GM19438 (cell line): ENCODE measurements around the gene HSPG2.

ENCODE experiments used
- ATAC-seq: cut with Tn5 transposase; IDR thresholded peaks from one replicate; pipeline ENCODE4 v1.9.1; 2021; ENCODE audit warnings: low read depth; ENCODE audit not compliant: unreplicated experiment

The HSPG2 gene

DNA sequence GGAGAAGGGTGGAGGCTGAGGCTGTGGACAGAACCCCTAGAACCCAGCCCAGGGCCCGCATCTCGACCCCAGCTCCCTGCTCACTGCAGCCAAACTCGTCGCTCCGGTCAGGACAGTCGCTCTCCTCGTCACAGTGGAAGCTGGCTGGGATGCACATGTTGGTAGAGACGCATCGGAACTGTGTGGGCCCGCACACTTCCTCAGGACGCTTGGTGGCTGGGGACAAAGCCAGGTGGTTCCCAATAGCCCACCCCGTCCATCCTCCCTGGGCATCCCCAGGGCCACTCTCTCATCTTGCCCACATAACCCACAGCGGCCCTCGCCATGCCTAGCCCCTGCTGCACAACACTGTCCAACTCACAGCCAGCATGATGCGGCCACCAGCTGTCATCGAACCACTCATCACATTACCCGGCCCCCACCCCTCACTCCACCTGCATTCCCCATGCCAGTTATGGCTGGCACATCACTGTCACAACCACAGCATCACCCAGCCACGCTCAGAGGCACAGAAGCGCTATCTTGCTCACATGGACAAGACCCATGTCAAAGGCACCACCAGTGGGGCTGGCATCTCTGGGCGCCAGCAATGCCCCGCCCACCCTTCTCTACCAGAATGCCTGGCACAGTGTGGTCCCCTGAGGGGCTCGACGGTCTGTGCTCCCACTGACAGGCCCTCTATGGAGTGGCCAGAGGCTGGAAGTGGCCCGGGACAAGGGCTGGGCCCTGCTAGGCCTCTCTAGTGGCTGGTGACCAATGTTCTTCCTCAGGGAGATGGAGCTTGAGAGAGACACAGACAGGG, 51.7 kb downstream of the HSPG2 start:
- no peak for ATAC-seq

DNA sequence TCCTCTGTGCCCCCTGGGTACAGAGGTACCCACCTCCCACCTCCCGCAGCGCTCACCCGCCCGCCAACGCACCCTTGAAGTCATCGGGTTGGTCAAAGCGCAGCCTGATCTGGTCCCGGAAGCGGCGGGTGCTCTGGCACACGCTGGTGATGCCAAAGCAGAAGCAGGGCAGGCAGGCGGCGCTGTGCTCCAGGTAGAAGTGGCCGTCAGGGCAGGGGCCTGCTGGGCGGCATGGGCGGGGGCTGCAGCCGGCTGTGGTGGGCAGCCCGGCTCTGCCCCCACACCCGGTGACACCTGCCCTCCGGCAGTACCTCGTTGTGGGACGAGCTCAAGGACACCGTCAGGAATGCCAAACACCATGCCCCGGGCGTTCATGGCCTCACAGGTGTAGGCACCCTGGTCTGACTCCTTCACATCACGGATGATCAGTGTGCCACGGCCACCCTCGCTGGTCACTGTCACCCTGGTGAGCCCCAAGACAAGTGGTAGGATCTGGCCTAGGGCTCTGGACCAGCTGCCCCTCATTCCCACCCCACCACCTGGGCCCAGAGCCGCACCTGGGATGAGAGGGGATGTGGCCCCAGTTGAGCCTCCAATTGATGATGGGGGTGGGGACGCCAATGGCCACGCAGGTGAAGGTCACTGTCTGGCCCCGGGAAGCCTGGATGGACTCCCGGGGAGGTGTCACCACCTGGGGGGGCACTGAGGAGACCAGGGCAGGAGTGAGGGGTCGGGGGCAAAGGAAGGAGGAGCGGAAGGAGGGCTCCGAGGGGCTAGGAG, 52.5 kb downstream of the HSPG2 start:
- ATAC-seq = no peak

DNA sequence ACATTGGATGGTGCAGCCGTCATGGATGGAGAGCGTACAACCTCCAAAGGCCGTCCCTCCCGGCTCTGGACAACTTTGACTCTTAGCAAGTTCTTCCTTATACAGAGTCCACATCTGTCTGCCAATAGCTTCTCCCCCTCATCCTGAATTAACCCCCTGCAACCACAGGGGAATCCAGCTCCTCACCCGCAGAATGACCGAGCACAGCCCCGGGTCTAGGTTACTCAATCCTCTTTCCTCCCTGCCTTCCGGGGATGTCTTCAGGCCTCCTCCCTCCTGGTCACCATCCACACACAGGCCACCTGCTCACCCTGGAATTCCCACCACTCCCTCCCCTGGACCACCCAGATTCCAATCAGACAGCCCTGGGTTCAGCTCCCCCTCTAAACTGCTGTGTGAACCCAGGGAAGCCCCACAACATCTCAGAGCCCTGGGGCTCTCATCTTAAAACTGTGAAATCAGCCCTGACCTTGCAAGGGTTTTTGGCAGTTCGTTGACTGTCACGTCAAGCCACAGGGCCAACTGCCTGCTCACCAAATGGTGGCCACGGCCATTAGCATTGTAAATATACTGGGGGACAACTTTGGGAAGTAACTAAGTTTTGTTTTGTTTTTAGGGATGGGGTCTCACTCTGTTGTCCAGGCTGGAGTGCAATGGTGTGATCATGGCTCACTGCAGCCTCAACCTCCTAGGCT, 54.2 kb downstream of the HSPG2 start:
- no peak for ATAC-seq

DNA sequence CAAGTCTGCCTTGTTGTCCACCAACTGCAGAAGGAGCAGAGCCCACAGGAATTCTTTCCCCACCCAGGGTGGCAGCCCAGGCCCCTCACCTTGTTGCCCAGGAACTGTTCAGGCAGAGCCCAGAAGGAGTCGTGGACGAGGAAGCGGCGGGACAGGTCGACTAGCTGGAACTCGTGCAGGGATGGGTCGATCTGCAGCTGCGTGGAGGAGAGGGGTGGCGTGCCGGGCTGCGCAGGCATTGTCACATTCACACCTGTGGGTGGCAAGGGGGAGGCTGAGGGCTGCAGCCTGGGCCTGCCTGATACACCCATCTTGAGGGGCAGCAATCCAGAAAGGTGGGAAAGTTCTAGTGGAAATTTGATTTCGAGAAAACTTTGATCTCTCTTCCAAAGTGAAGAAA, 55.9 kb downstream of the HSPG2 start:
- no peak for ATAC-seq

DNA sequence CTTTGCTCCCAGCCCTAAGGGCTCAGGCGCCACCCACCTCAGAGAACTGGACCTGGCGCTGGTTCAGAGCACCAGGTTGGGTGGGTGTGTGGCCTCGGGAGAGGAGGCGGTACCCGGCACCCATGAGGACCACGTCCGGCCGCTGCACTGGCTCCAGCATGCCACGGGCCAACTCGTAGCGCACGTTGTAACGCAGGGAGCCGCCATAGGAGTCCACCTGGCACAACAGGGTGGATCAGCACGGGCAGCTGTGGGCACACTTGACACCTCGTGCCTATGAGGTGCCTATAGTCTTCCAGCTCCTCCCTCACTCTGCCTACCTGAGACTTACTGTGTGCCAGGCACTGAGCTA, 56.5 kb downstream of the HSPG2 start:
- no peak for ATAC-seq

DNA sequence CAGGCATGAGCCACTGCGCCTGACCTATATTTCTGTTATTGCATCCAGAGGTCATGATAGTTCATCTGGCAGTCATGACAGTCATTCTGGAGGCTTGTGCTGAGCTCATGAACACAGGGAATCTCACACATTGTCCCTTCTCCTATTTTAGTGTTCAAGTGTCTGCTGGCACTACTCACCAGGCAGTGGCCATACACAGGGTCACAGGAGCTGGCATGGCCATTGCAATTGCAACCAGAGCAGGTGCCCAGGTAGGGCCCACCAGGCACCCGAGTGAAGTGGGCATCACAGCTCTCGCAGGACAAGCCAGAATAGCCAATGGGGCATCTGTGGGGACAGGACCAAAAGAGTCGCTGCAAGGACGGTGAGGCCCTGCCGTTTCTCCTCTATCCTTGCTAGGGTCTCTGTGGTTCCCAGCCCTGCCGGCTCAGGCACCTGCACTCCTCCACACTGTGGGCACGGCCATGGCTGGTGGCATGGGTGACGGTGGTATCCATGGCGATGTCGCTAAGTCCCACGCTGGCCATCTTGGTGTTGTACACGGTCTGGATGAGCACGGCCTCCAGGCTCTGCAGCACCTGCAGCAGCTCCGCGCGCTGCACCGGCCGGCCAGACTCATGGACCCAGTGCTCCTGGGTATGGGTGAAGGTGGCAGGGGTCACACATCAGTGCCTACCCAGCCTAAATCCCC, 57.0 kb downstream of the HSPG2 start:
- ATAC-seq = no peak

DNA sequence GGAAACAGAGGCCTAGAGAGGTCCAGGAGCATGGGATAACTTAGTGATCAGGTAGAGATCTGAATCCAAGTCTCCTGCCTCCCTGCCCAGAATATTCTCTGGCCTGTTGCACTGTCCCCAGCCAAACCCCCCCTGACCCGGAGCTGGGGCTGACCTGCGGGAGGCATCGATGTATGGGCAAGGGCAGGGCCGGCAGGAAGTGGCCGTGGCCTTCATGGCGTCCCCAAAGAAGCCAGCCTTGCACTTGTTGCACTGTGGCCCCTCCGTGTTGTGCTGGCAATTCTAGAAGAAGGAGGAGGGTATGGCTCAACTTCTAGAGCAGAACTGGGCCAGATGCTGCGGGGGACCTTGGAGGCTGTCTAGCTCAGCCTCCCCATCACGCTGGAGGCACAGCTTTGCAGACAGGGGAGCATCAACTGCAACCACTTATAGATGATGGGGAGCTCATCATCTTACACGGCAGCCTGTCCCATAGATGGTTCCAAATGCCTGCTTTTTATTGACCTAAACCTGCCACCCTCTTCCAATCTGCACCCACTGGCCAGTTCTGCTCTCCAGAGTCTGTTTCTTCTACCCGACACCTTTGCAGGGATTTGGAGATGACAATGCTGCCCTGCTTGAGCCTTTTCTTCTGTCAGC, 58.2 kb downstream of the HSPG2 start:
- no peak for ATAC-seq

DNA sequence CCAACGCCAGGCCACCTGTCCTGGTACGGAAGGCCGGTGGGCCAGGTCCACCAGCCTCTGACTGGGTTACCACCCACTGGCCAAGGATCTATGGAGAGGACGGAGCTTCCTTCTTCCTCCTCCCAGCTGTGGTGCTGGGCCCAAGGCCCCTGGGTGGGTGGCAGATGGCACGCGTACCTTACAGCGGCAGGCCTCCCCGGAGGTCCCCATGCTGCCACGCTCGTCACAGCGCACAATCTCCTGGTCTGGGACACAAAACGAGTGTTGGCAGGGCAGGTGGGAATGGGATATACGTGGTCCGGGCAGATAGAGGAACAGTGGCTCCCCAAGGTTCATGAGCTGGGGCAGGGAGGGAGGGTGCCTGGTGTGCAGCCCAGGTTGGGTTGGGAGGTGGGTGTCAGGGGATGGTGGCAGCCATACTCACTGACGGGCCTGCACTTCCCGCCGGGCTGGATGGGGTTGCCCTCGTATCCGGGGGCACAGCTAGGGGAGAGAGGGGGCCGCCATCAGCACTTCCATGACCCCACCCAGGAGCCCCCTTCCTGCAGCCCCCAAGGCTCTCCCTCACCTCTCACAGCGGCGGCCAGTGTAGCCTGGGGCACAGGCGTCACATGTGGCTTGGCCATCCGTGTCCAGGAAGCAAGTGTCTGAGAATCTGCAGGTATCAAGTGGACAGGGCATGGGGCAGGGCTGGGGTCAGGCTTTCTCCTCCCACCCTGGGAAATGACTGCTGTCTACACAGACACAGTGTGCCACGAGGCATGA, 58.9 kb downstream of the HSPG2 start:
- ATAC-seq = no peak

DNA sequence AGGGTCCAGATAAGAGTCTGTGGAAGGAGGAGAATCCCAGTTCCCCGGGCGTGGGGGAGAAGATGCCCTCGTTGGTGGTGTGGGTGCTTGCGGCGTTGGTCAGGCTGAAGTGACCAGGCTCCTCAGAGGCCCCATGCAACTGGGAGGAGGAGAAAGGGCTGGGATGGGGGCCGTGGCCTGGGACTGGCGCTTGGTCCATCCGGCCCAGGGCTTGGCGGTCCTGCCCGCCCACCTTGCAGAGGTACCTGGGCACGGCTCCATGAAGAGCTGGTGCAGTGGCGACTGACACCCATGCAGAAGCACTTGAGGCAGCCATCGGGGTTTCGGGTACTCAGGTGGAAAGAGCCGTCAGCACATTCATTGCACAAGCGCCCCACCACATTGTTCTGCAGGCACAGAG, 60.8 kb downstream of the HSPG2 start:
- no peak for ATAC-seq

DNA sequence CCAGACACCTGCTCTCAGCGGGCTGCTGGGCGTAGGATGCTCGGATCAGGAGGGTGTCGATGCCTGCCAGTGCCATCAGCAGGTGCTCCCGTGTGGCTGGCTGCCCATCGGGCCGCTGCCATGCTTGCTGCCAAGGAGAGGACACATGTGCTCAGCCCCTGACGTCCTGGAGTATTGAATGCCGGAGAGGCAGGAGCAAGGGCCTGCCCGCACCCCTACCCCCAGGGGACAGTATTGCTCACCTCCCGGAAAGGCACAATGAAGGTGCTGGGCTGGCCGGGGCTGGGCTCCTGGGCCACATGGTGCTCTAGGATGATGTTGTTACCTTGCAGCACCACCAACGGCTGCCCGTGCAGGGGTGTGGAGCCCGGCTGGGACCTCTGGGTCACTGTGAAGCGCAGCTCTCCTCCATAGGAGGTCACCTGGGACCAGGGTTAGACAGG, 61.5 kb downstream of the HSPG2 start:
- no peak for ATAC-seq

DNA sequence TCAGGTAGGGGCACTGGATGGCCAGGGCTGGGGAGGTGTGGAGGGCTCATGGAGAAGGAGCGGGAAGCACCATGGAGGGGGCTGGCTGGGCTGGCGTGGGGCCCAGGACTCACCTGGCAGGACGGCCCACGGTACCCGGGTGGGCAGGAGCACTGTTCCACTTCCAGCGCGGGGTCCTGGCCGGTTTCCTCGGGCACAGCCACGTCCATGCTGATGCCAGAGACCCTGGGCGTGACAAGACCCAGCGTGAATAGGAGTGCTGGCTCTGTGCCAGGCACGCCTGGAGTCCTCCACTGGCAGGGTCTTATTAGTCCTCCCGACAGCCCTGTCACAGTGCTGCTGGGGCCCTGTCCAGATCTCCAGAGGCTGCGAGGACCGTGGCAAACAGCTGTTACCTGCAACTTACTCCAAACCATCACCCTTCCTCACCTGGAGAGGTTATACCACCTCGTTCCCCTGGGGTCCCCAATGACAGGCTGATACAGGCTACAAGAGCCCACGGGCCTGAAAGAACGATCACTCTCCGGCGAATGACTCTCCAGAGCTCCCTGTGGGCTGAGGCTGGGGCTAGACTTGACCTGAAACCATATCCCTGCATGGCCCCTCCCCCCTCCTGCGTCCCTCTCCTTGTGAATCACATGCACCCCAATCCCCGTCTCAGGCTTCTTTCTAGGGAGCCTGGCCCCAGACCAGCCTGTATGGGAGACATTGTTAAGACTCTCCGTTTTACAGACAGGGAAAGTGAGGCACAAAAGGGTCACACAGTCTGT, 62.1 kb downstream of the HSPG2 start:
- ATAC-seq = no peak

DNA sequence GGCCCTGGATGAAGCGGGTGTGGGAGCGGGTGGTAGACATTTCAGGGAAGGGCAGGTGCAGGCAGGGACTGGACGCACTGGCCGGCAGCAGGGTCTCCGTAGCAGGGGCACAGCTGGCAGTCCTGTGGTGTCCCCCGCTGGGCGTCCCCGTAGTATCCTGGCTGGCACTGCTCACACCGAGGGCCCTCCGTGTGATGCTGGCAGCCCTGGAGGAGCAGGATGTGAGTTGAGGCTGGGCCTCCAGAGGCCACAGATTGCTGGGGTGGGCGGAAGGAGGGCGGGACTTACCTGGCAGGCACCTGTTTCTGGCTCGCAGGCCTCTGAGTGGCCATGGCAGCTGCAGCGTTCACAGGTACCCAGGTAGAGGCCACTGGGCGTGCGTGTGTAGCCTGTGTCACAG, 62.8 kb downstream of the HSPG2 start:
- no peak for ATAC-seq

DNA sequence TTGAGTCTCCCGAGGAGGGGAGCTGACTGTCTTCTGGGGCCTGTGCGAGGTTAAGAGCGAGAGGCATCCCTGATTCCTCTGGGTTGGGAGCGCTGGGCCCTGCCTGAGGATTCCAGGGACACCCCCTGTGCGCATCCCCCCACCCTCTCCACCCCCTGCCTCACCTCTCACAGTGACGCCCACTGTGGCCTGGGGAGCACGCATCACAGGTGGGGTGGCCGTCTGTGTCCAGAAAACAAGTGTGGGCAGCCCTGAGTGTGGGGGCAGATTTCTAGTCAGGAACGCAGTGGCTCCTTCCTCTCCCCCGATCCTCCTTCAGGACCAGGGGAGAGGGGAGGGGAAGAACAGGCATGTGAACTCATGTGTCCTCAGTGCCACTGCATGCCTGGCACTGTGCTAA, 63.3 kb downstream of the HSPG2 start:
- ATAC-seq = no peak

DNA sequence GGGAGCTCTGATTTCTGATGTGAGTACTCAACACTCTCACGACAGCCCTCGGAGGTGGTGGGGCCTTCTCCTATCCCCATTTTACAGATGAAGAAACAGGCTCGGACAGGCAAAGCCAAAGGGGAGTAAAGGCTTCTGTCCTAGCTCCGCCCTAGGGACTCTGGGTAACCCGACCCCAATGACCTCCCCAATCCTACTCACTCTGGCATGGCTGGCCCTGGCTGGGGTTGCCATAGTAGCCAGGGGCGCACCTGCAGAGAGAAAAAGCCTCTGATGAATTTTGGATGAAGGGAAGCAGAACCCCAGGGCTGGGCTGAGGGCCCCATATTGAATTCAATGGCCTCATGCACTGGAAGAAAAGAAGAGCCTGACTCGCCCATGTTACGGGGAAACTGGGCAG, 63.9 kb downstream of the HSPG2 start:
- ATAC-seq = no peak

DNA sequence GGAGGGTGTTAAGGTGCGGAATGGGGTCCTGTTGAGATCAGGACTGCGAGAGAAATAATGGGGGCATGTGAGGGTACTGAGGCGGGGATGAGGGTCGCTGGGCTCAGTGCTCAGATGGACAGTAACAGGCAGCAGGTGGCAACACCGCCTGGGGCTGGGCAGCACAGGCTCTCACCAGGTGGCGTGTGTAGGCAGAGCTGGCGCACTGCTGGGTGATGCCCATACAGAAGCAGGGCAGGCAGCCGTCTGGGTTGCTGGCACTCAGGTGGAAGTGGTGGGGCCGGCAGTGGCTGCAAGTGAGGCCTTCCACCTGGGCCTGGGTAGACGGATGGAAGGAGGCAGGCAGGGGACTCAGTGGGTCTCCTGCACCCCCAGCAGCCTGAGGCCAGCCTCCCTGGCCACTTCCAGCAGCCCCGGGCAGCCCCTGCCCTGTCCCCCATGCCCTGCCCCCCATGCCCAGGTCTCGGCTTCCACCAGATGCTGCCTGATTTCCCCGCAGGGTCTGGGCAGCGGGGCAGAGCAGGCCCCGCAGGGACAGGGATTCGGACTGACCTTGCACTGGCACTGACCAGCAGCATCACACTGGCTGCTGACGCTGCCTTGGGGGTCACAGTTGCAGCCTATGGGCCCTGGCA, 64.5 kb downstream of the HSPG2 start:
- ATAC-seq = no peak

DNA sequence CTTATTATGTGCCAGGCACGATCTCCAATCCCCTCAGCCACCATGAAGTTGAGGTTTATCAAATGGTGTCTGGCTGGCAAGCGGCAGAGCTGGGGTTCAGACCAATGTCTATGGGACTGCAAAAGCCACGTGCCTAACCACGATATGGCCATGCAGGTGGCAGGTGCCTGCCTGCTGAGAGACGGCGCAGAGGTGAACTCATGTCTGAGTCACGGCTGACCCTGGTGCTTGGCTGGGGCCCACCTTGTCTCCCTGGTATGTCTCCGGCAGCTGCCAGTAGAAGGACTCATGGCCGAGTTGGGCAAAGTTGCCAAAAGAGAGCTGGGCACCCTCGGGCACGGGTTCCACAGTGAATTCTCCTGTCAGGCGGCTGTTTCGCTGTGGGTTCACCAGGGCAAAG, 65.2 kb downstream of the HSPG2 start:
- no peak for ATAC-seq

DNA sequence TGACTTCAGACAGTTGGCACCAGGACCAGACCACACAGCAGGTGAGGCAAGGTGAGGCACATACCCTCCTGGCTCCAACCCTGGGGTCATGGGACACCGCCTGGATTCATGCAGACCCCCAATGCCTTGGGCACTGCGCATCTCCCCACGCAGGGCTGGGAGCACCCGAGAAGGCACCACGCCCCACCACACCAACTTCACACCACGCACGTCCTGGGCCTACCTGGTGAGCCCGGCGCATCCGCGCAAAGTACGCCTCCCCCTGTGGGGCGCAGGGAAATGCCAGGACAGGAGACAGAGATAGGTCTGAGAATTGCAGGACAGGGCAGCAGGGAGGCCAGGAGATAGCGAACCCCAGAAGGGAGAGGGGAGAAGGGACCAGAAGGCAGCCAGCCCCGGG, 66.5 kb downstream of the HSPG2 start:
- ATAC-seq = no peak

DNA sequence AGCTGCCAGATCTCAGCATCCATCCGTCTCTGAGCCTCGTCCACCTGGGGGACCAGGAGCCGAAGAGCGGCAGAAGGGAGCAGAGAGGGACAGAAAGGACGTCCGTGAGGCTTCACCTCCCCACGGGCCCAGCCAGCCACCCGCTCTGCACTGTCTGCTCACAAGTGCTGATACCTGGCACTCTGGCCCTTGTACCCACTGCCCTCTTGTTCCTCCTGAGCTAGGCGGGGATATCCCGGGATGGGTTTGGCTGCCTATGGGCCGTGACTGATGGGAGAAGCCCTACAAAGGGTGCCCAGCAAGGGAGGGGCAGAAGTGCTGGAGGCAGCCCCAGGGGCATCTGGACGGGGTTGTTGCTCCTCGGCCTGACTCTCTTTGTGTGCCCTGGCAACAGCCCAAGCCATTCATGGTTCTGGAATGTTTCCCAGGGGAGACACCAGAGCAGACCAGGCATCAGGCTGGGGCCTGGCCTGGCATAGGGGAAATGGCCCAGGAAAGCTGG, 67.4 kb downstream of the HSPG2 start:
- ATAC-seq = no peak
